SK-N-SH (cell line): Measurements from ENCODE around the gene ELMO1. TPM values are rescaled to one million over a fixed set of nuclear protein-coding genes. Genes with fewer than 3 reads are reported as not detected.

Experiments used
- CTCF ChIA-PET: fragments of 300-600, 350-600 bp; formaldehyde crosslinking; extraction: SDS; loops from one replicate; lab custom pipeline; 2021; lab: Yijun Ruan, JAX
- POLR2A ChIA-PET: fragments of 350-600 bp; sonication (Branson Sonifier 250); formaldehyde crosslinking; extraction: SDS; loops from one replicate; lab custom pipeline; 2020; ENCODE audit warnings: antibody characterized with exemption, inconsistent platforms; lab: Yijun Ruan, JAX
- DNase-seq: peaks from one replicate; pipeline ENCODE4 v3.0.0; 2012
- H2AFZ ChIP-seq: fragments of 200-600 bp; sonication (generic); 2 replicates; pipeline ENCODE4 v1.8.1; 2016; ENCODE audit warnings: antibody characterized with exemption, mild to moderate bottlenecking, low read depth
- H3F3A ChIP-seq: fragments of 200-600 bp; sonication (generic); replicated peaks from 2 replicates; pipeline ENCODE3; 2016; ENCODE audit warnings: antibody characterized with exemption, mild to moderate bottlenecking; ENCODE audit not compliant: insufficient read depth
- H3K27ac ChIP-seq, 2 experiments: fragments of 200-500 bp in 1 of 2; fragments of 200-600 bp in 1 of 2; sonication (Bioruptor generic) in 1 of 2; sonication (generic), shearing (Covaris generic) in 1 of 2; 2 replicates each; pipeline versions ENCODE4 v1.5.1 to v1.6.1; 2014 to 2016; ENCODE audit warnings: low read depth in 2 of 2, inconsistent platforms in 1 of 2, low read length in 1 of 2, mild to moderate bottlenecking in 1 of 2, mixed read lengths in 1 of 2
- H3K27me3 ChIP-seq: fragments of 200-600 bp; sonication (generic), shearing (Covaris generic); 2 replicates; pipeline ENCODE4 v1.6.1; 2016; ENCODE audit warnings: mixed run types; ENCODE audit not compliant: insufficient read depth
- H3K36me3 ChIP-seq, 2 experiments: fragments of 200-500 bp in 1 of 2; fragments of 200-600 bp in 1 of 2; sonication (Bioruptor generic) in 1 of 2; sonication (generic) in 1 of 2; replicated peaks in 1 of 2; 2 replicates each; pipeline versions ENCODE3 to v1.5.1; 2014 to 2016; ENCODE audit warnings: low read length in 1 of 2, mild to moderate bottlenecking in 1 of 2; ENCODE audit not compliant: insufficient read depth in 2 of 2, control insufficient read depth in 1 of 2
- H3K4me1 ChIP-seq, 2 experiments: fragments of 200-500 bp in 1 of 2; fragments of 200-600 bp in 1 of 2; sonication (Bioruptor generic) in 1 of 2; sonication (generic), shearing (Covaris generic) in 1 of 2; 2 replicates each; pipeline versions ENCODE4 v1.5.1 to v1.6.1; 2014 to 2016; ENCODE audit warnings: low read depth in 1 of 2, low read length in 1 of 2, mixed run types in 1 of 2; ENCODE audit not compliant: insufficient read depth in 2 of 2, control insufficient read depth in 1 of 2
- H3K4me2 ChIP-seq: fragments of 200-600 bp; sonication (generic), shearing (Covaris generic); 2 replicates; pipeline ENCODE4 v1.6.1; 2017; ENCODE audit warnings: mixed run types
- H3K4me3 ChIP-seq, 2 experiments: fragments of 200-500 bp in 1 of 2; fragments of 200-600 bp in 1 of 2; sonication (Bioruptor generic) in 1 of 2; sonication (generic), shearing (Covaris generic) in 1 of 2; 2 replicates each; pipeline versions ENCODE4 v1.5.1 to v1.8.1; 2014 to 2016; ENCODE audit warnings: low read depth in 2 of 2, inconsistent platforms in 1 of 2, low read length in 1 of 2, mild to moderate bottlenecking in 1 of 2, mixed read lengths in 1 of 2, moderate library complexity in 1 of 2
- H3K79me2 ChIP-seq: fragments of 200-600 bp; sonication (generic); 2 replicates; pipeline ENCODE4 v1.8.1; 2017; ENCODE audit warnings: mild to moderate bottlenecking; ENCODE audit not compliant: insufficient read depth
- H3K9ac ChIP-seq: fragments of 200-600 bp; sonication (generic); 2 replicates; pipeline ENCODE4 v1.6.1; 2017; ENCODE audit warnings: mixed run types
- H3K9me2 ChIP-seq: fragments of 200-600 bp; sonication (generic); 2 replicates; pipeline ENCODE4 v1.6.1; 2017; ENCODE audit warnings: mixed run types
- H3K9me3 ChIP-seq: fragments of 200-600 bp; sonication (generic); 2 replicates; pipeline ENCODE4 v1.6.1; 2017; ENCODE audit warnings: mixed run types, mild to moderate bottlenecking, moderate library complexity
- H4K20me1 ChIP-seq: fragments of 200-600 bp; sonication (generic); 2 replicates; pipeline ENCODE4 v1.6.1; 2017; ENCODE audit warnings: mild to moderate bottlenecking, mixed run types; ENCODE audit not compliant: insufficient read depth
- CHD2 ChIP-seq: fragments of 150-350 bp; IDR thresholded peaks from 2 replicates; pipeline ENCODE4 v1.6.1; 2018; ENCODE audit warnings: low read length; ENCODE audit not compliant: partially characterized antibody
- EZH2phosphoT487 ChIP-seq: fragments of 200-600 bp; sonication (generic); IDR thresholded peaks from 2 replicates; pipeline ENCODE4 v1.6.1; 2017; ENCODE audit warnings: low read depth, mixed run types, mild to moderate bottlenecking, antibody characterized with exemption, moderate library complexity, borderline replicate concordance
- FOXJ3 ChIP-seq: sonication (generic); formaldehyde crosslinking; IDR thresholded peaks from 2 replicates; pipeline ENCODE4 v1.5.1; 2020; ENCODE audit warnings: mild to moderate bottlenecking, missing genetic modification reagents
- MEF2A ChIP-seq: IDR thresholded peaks from 2 replicates; pipeline ENCODE4 v1.4.0; 2012; ENCODE audit warnings: low read depth, borderline replicate concordance
- NFIC ChIP-seq: IDR thresholded peaks from 2 replicates; pipeline ENCODE4 v1.4.0; 2012; ENCODE audit warnings: borderline replicate concordance
- SIN3A ChIP-seq: IDR thresholded peaks from 2 replicates; pipeline ENCODE4 v1.6.1; 2012; ENCODE audit warnings: low read depth, mild to moderate bottlenecking, low read length, moderate library complexity, borderline replicate concordance
- SMC3 ChIP-seq: IDR thresholded peaks from 2 replicates; pipeline ENCODE4 v1.6.1; 2012; ENCODE audit warnings: low read depth, low read length, improper control_type of control experiment
- TAF1 ChIP-seq: IDR thresholded peaks from 2 replicates; pipeline ENCODE4 v1.6.1; 2012; ENCODE audit warnings: low read depth, mild to moderate bottlenecking, low read length, moderate library complexity, borderline replicate concordance
- WGBS: methylation state at CpG from one replicate; pipeline ENCODE4 v1.1.6; 2017; ENCODE audit warnings: low lambda C conversion rate; 5-methylcytosine and 5-hydroxymethylcytosine counted together
- polyA plus RNA-seq, 3 experiments: library from polyadenylated mRNA; depleted of rRNA; stranded (reverse); fragments of >200 nt; gene quantifications; 2 replicates each; pipeline ENCODE4 v1.2.3, GENCODE V29; 2012
- TF ChIP-seq, protein P1 (sequence below): IDR thresholded peaks from 2 replicates; pipeline ENCODE4 v1.6.1; 2012; ENCODE audit warnings: mild to moderate bottlenecking, low read depth, low read length, moderate library complexity

ELMO1 gene
- polyA plus RNA-seq, 1 of the 3 experiments (the other 2 are of a cell fraction): 0.64 TPM

DNA sequence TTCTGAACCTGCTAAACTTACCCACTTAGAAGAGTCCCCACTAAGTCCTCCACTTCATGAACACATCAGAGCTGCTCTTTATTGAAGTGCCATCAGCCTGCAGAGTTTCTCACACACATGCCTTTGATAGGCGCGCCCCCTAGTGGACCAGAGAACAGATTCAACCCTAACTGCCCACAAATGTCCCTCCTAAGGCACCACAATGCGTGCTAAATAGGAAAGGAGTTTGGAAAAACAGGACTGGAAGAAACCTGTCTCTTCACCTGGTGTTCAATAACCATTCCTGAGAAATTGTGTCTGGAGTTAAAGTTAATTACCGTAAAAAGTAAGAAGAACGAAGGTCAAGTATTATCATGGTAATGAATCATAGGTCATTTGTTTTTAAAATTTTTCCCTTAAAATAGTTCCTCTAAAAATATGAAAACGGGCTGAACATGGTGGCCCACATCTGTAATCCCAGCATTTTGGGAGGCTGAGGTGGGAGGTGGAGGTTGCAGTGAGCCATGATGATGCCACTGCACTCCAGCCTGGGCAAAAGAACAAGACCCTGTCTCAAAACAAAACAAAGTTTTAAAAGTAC lies 249.7 kb downstream of the ELMO1 start (continued):
- TF ChIP-seq SMC3: peak; percentile 76
- TF ChIP-seq TAF1: no peak
- TF ChIP-seq FOXJ3 (CRISPR knock-in tag): no peak
- peak; percentile 20 for TF ChIP-seq CHD2
- no peak for TF ChIP-seq SIN3A

DNA sequence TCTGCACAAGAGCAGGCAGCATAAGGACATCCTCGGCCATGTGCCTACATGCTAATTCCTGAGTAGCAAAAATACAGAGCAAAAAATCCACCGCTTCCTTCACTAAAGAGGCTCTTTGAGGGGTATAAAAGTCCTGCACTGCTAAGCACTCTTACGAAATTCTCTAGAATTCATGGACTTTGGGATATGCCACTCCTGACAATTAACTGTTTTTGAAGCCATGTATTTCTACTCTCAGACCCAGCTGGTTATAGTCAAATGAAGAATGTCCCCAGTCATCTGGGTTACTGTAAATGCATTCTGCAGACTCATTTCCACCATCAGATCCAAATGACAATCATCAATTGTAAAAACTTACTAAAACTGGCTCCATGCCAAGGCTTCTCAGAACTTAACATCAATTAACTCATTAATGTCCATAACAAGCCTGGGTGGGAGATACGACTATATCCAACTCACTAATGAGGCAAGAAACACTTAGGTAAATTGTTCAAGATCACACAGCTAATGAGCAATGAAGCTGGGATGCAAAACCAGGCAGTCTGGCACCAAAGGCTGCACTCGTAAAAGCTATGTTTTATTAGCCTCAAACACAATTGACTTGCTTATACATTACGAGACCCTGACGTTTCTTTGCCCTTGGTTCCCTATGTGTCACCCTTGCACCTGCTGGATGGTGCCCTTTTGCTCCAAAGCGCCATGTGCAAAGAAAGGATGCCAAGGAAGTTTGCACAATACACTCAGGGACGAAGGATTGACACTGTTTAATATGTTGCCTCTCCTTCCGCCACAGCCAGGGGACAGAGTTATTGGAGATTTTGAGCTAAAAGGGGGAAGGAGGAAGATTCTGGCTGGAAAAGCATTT lies 250.4 kb downstream of the ELMO1 start:
- CTCF ChIA-PET: interaction anchor here (0.6 to 12.3 kb wide), 80 partner anchors 10 to 1283 kb away, joined by 3 to 306 read pairs (median 4); partner anchors contain the start of gene ANLN
- DNase-seq: no peak

More for the DNA sequence above, 250.4 kb downstream of the ELMO1 start:
- no peaks in the 10 kb centered on the region for H3K79me2 ChIP-seq
- no peak for TF ChIP-seq MEF2A
- TF ChIP-seq, protein P1, sequence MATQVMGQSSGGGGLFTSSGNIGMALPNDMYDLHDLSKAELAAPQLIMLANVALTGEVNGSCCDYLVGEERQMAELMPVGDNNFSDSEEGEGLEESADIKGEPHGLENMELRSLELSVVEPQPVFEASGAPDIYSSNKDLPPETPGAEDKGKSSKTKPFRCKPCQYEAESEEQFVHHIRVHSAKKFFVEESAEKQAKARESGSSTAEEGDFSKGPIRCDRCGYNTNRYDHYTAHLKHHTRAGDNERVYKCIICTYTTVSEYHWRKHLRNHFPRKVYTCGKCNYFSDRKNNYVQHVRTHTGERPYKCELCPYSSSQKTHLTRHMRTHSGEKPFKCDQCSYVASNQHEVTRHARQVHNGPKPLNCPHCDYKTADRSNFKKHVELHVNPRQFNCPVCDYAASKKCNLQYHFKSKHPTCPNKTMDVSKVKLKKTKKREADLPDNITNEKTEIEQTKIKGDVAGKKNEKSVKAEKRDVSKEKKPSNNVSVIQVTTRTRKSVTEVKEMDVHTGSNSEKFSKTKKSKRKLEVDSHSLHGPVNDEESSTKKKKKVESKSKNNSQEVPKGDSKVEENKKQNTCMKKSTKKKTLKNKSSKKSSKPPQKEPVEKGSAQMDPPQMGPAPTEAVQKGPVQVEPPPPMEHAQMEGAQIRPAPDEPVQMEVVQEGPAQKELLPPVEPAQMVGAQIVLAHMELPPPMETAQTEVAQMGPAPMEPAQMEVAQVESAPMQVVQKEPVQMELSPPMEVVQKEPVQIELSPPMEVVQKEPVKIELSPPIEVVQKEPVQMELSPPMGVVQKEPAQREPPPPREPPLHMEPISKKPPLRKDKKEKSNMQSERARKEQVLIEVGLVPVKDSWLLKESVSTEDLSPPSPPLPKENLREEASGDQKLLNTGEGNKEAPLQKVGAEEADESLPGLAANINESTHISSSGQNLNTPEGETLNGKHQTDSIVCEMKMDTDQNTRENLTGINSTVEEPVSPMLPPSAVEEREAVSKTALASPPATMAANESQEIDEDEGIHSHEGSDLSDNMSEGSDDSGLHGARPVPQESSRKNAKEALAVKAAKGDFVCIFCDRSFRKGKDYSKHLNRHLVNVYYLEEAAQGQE: no peak
- TF ChIP-seq EZH2phosphoT487: no peak
- TF ChIP-seq NFIC: no peak
- 54% methylated on average over 10 of the region's 10 CpGs for WGBS
- H3K9me3 ChIP-seq: no peaks in the 10 kb centered on the region
- peak overlapping the region in 1 of 2 experiments; percentile 36; a peak in 1 of 4 replicates for H3K4me3 ChIP-seq
- H3K9me2 ChIP-seq: no peaks in the 10 kb centered on the region
- POLR2A ChIA-PET: interaction anchor here (0.6 kb wide), 1 partner anchor 678 kb away, joined by 3 read pairs; no protein-coding TSS in a partner anchor
- no peak overlapping the region for H3K9ac ChIP-seq
- peaks cover 3% of the 10 kb centered on the region for H3F3A ChIP-seq
- H3K4me2 ChIP-seq: no peak overlapping the region
- no peaks in the 10 kb centered on the region for H3K36me3 ChIP-seq
- no peak overlapping the region for H2AFZ ChIP-seq
- no peaks in the 10 kb centered on the region for H3K27me3 ChIP-seq
- peaks cover 0 to 15% of the 10 kb centered on the region in 2 experiments; a peak in 2 of 4 replicates for H3K4me1 ChIP-seq
- no peaks in the 10 kb centered on the region for H4K20me1 ChIP-seq
- no peak overlapping the region for H3K27ac ChIP-seq
